Uterus (tissue), 2 donors: Measurements from ENCODE around the gene CENPI.

Experiments used
- CTCF ChIP-seq, 4 experiments: fragments of 200-600 bp in 2 of 4; fragments of 450-650 bp in 2 of 4; sonication (generic) in 2 of 4; IDR thresholded peaks; one replicate each; pipeline ENCODE4 v1.5.1; 2016 to 2019; ENCODE audit warnings: antibody characterized with exemption in 4 of 4, mild to moderate bottlenecking in 2 of 4, moderate library complexity in 1 of 4
- POLR2A ChIP-seq, 2 donors: fragments of 450-650 bp; IDR thresholded peaks; one replicate each; pipeline ENCODE4 v1.6.1; 2016; ENCODE audit warnings: antibody characterized with exemption in 2 of 2, mild to moderate bottlenecking in 1 of 2, moderate library complexity in 1 of 2

- TF ChIP-seq CTCF (IDR thresholded peaks at IDR 0.05): no peak
- no peak for TF ChIP-seq POLR2A (IDR thresholded peaks at IDR 0.05)
Observed at GRCh38 chrX:101071582-101071981, 26.4 kb upstream of the CENPI start.
